ENCODE results near the gene SNUPN. TPM values are rescaled to one million over a fixed set of nuclear protein-coding genes. Genes with fewer than 3 reads are reported as not detected.

SNUPN gene
- total and polyA plus RNA-seq, 2 of the 8 experiments (the other 6 are each of a cell fraction or from before 2014, with no cell fraction given): 13.3 to 28.2 TPM

DNA sequence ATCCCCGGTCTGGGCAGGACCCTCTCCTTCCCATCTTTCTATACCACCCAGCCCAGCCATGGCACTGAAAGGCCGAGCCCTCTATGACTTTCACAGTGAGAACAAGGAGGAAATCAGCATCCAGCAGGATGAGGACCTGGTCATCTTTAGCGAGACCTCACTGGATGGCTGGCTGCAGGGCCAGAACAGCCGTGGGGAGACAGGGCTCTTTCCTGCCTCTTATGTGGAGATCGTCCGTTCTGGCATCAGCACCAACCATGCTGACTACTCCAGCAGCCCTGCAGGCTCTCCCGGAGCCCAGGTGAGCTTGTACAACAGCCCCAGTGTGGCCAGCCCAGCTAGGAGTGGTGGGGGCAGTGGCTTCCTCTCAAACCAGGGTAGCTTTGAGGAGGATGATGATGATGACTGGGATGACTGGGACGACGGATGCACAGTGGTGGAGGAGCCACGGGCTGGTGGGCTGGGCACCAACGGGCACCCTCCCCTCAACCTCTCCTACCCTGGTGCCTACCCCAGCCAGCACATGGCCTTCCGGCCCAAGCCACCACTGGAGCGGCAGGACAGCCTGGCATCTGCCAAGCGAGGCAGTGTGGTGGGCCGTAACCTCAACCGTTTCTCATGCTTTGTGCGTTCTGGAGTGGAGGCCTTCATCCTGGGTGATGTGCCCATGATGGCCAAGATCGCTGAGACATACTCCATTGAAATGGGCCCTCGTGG lies 23.7 kb upstream of the SNUPN start:
- H3K79me1 ChIP-seq (ENCODE audit: low read depth, low read length): peaks cover 11% of the 10 kb centered on the region
- FAIRE-seq (no peak), DNase-seq (ENCODE audit: low read depth in 1 of 2, low spot score in 2 of 2) (no peak)
- no peak overlapping the region for H3K27ac ChIP-seq (ENCODE audit: low read depth, low read length)
- no peak overlapping the region for H2BK20ac ChIP-seq (ENCODE audit: low read length)
- H2AFZ ChIP-seq (ENCODE audit: low read length): no peak overlapping the region
- no peak overlapping the region for H3K56ac ChIP-seq (replicated peaks; ENCODE audit: insufficient read length, low read depth, low read length)
- no peak overlapping the region for H2BK120ac ChIP-seq (replicated peaks; ENCODE audit: low read depth, low read length)
- no peak overlapping the region for H4K91ac ChIP-seq (replicated peaks; ENCODE audit: insufficient read length, low read length)
- POLR2A ChIA-PET (ENCODE audit: partially characterized antibody): interaction anchor here (0.7 to 5.5 kb wide), 5 partner anchors 11 to 196 kb away, joined by 3 to 41 read pairs (median 4); partner anchors contain the start of genes IMP3 and SNUPN
- peaks cover 0 to 54% of the 10 kb centered on the region in 2 experiments; a peak in 3 of 4 replicates for H3K79me2 ChIP-seq (ENCODE audit: control insufficient read depth in 1 of 2, insufficient read depth in 2 of 2, low read length in 2 of 2)
- H3K36me3 ChIP-seq (ENCODE audit: control insufficient read depth in 2 of 4, insufficient read depth in 4 of 4, low read length in 3 of 4): peaks cover 0 to 14% (median 0%) of the 10 kb centered on the region in 4 experiments; a peak in 3 of 8 replicates
- peaks cover 4 to 18% of the 10 kb centered on the region in 2 experiments for H4K20me1 ChIP-seq (replicated peaks in 1 of 2; ENCODE audit: control insufficient read depth in 1 of 2, insufficient read depth in 2 of 2, low read length in 2 of 2)
- no peak overlapping the region for H3K4ac ChIP-seq (replicated peaks; ENCODE audit: insufficient read length, low read depth, low read length)
- no peak overlapping the region for H3K23ac ChIP-seq (ENCODE audit: insufficient read length)
- H3K27me3 ChIP-seq (replicated peaks in 1 of 4; ENCODE audit: control insufficient read depth in 3 of 4, extremely low read depth in 1 of 4, insufficient read depth in 3 of 4, low read length in 3 of 4): peaks cover 0 to 14% (median 10%) of the 10 kb centered on the region in 4 experiments; a peak in 6 of 7 replicates
- H3K4me2 ChIP-seq (ENCODE audit: insufficient read depth in 1 of 2, low read depth in 2 of 2, low read length in 2 of 2): peak overlapping the region; percentile 93 to 100
- H3K14ac ChIP-seq (ENCODE audit: insufficient read length): no peak overlapping the region
- H3K9ac ChIP-seq (replicated peaks in 1 of 4; ENCODE audit: extremely low read depth in 1 of 4, low read depth in 3 of 4, low read length in 3 of 4): peak overlapping the region in 3 of 4 experiments; percentile 8 to 74 (median 16); a peak in 5 of 7 replicates
- H4K5ac ChIP-seq (ENCODE audit: insufficient read length, low read depth, low read length): no peak overlapping the region
- 0 out of 2 replicates have a peak overlapping the region, but pooled peaks have one; percentile 90 for H2BK15ac ChIP-seq (ENCODE audit: low read length)
- TF ChIP-seq SAP30 (IDR thresholded peaks at IDR 0.05; ENCODE audit: insufficient read depth, insufficient replicate concordance, low read length) (no peak), SRF (IDR thresholded peaks at IDR 0.05; ENCODE audit: low read depth, low read length) (no peak)
- H3K23me2 ChIP-seq (ENCODE audit: low read depth, low read length): peaks cover 10% of the 10 kb centered on the region; the same call in 1 of the 2 replicates
- H3K9me3 ChIP-seq (ENCODE audit: insufficient read depth in 2 of 2, low read depth in 1 of 2, low read length in 1 of 2): no peaks in the 10 kb centered on the region
- peak overlapping the region; percentile 63 to 90 (median 72); a peak in 7 of 8 replicates for H3K4me3 ChIP-seq (ENCODE audit: extremely low read depth in 1 of 4, insufficient read depth in 2 of 4, low read depth in 3 of 4, low read length in 4 of 4)
- 91% methylated on average over 18 of the region's 19 CpGs; no CpG with 5 or more reads in 1 of the 2 experiments for WGBS, 2 experiments (ENCODE audit: extremely low coverage in 1 of 2, insufficient coverage in 1 of 2, insufficient read length in 1 of 2, insufficient replicate concordance in 2 of 2, low coverage in 1 of 2, low lambda C conversion rate in 2 of 2, missing lambda C conversion rate in 1 of 2)
- no peak overlapping the region for H3K18ac ChIP-seq (ENCODE audit: extremely low read depth, low read length)
- H2BK5ac ChIP-seq (ENCODE audit: low read depth, low read length): peak overlapping the region; percentile 49
- peak overlapping the region; percentile 11; the same call in 1 of the 2 replicates for H2AK5ac ChIP-seq (ENCODE audit: low read depth, low read length)
- CTCF ChIA-PET (ENCODE audit: partially characterized antibody): interaction anchor here (0.6 to 1.2 kb wide), 2 partner anchors 9 to 121 kb away, joined by 4 to 5 read pairs; partner anchors contain the start of gene IMP3
- H2BK12ac ChIP-seq (ENCODE audit: low read depth, low read length): no peak overlapping the region
- H3K4me1 ChIP-seq (replicated peaks in 1 of 4; ENCODE audit: control insufficient read depth in 3 of 4, insufficient read depth in 4 of 4, low read length in 3 of 4): peaks cover 9 to 33% (median 21%) of the 10 kb centered on the region in 4 experiments
- peak overlapping the region; percentile 32; the same call in 1 of the 2 replicates for H4K8ac ChIP-seq (ENCODE audit: extremely low read depth, insufficient read depth, low read length)

Measured in H1 (cell line).